MG63 (cell line): ENCODE results near the gene SLC35G4. TPM values are rescaled to one million over a fixed set of nuclear protein-coding genes. Genes with fewer than 3 reads are reported as not detected.

Source experiments
- DNase-seq: peaks from one replicate; pipeline ENCODE4 v3.0.0-alpha.2; 2020
- H3K27me3 ChIP-seq: fragments of 250-450 bp; sonication (Bioruptor Pico); 2 replicates; pipeline ENCODE4 v1.5.1; 2020; ENCODE audit warnings: mild to moderate bottlenecking, moderate library complexity
- H3K36me3 ChIP-seq: fragments of 250-450 bp; sonication (Bioruptor Pico); 2 replicates; pipeline ENCODE4 v1.5.1; 2020; ENCODE audit warnings: mild to moderate bottlenecking, moderate library complexity
- H3K4me3 ChIP-seq: fragments of 250-450 bp; sonication (Bioruptor Pico); 2 replicates; pipeline ENCODE4 v1.5.1; 2020; ENCODE audit warnings: mild to moderate bottlenecking, moderate library complexity
- H3K9me3 ChIP-seq: fragments of 250-450 bp; sonication (Bioruptor Pico); 2 replicates; pipeline ENCODE4 v1.5.1; 2020; ENCODE audit warnings: mild to moderate bottlenecking, moderate library complexity
- total RNA-seq: library from RNA; depleted of rRNA; stranded (reverse); fragments of >200 nt; shearing (Covaris generic); gene quantifications from 2 replicates; pipeline ENCODE4 v1.2.3, GENCODE V29; 2014; ENCODE audit warnings: low replicate concordance; rRNA removed

The SLC35G4 gene
- total RNA-seq, 1 experiment from 2014 or later, result not detected

GRCh38 chr18:11658989-11659388, 49.6 kb downstream of the SLC35G4 start:
- no peaks in the 10 kb centered on the region for H3K27me3 ChIP-seq
- DNase-seq, result no peak
- no peaks in the 10 kb centered on the region for H3K36me3 ChIP-seq
- H3K4me3 ChIP-seq, result no peak overlapping the region
- H3K9me3 ChIP-seq, result no peaks in the 10 kb centered on the region

Other genes with a start within 250 kb of the SLC35G4 start
- gene GNAL, start 79.7 kb downstream of the SLC35G4 start, total RNA-seq, result 0.76 and 2.7 TPM in 2 replicates
- gene CHMP1B, start 241.8 kb downstream of the SLC35G4 start, total RNA-seq, result 19.0 and 25.0 TPM in 2 replicates